ENCODE data around the gene KRIT1. TPM values are rescaled to one million over a fixed set of nuclear protein-coding genes. Genes with fewer than 3 reads are reported as not detected.

KRIT1 gene

Small RNA genes lying within 50 kb of the gene (small RNA-seq; reads per million reads assigned to genes)
- gene MIR1285-1 (ENCODE audit: insufficient read depth) (7.5 reads per million, percentile 42 among the genes with 10 or more reads in this experiment), gene RF00019 (ENCODE audit: insufficient read depth) (not detected)
